AML-193 (cell line): ENCODE results near the gene WDR70.
"Not testable (repeated sequence)": the region's sequence is repeated elsewhere in the genome, so short reads cannot be mapped to it uniquely, and the experiment has no call there.

Experiments
- DNase-seq, 2 experiments: peaks; one replicate each; lab custom pipeline; 2025; lab: John Stamatoyannopoulos, UW

WDR70 gene

DNA sequence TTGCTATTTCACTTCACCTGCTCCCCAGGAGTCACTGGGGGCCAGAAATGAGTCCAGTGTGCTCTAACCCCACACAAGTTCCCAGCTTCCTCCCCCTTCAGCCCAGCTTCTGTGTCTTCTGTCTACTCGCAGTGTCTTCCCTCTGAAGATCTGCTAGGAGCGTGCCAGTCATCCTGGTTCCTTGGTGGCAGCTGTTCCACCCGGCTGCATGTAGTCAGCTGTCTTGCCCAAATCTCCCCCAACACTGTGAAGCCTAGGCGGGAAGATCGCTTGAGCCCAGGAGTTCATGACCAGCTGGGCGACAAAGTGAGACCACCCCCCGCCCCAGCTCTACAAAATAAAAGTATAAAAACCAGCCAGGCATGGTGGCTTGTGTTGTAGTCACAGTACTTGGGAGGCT, 306.7 kb downstream of the WDR70 start:
- DNase-seq = no peak

DNA sequence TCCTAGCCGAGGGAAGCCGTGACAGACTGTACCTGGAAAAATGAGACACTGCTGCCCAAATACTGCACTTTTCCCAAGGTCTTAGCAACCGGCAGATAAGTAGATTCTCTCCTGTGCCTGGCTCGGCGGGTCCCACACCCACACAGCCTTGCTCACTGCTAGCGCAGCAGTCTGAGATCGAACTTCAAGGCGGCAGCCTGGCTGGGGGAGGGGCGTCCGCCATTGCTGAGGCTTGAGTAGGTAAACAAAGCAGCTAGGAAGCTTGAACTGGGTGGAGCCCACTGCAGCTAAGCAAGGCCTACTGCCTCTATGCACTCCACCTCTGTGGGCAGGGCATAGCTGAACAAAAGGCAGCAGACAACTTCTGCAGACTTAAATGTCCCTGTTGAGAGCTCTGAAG, 309.8 kb downstream of the WDR70 start:
- DNase-seq = not testable (repeated sequence)

DNA sequence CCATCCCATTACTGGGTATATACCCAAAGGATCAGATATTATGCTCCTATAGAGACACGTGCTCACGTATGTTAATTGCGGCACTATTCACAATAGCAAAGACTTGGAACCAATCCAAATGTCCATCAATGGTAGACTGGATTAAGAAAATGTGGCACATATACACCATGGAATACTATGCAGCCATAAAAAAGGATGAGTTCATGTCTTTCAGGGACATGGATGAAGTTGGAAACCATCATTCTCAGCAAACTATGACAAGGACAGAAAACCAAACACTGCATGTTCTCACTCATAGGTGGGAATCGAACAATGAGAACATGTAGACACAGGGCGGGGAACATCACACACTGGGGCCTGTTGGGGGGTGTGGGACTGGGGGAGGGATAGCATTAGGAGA, 315.2 kb downstream of the WDR70 start:
- not testable (repeated sequence) for DNase-seq

DNA sequence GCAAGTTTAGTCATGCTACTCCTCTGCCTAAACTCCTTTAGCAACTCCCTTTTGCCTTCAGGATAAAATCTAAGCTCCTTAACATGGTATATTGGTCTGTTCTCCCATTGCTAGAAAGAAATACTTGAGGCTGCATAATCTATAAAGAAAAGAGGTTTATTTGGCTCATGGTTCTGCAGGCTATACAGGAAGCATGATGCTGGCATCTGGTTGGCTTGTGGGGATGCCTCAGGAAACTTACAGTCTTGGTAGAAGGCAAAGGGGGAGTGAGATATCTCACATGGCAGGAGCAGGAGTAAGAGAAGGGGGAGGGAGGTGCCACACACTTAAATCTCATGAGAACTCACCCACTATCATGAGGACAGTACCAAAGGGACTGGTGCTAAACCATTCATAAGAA, 315.7 kb downstream of the WDR70 start:
- no peak for DNase-seq

DNA sequence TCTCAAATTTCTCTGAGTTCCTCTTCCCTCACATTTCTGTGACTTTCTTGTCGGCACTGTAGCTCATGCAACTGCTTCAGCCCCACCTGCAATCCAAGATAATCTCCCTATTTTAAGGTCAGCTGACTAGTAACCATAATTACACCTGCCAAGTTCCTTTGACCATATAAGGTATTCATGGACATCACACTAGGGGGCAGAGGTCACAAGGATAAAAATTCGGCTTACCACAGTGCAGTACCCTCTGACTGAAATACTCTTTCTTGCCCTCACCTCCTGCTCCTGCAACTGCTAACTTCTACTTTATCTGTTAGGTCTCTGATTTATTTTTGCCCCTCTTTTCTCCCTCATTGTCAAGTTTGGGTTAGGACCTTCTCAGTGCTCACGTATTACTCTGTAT, 316.5 kb downstream of the WDR70 start:
- no peak for DNase-seq

DNA sequence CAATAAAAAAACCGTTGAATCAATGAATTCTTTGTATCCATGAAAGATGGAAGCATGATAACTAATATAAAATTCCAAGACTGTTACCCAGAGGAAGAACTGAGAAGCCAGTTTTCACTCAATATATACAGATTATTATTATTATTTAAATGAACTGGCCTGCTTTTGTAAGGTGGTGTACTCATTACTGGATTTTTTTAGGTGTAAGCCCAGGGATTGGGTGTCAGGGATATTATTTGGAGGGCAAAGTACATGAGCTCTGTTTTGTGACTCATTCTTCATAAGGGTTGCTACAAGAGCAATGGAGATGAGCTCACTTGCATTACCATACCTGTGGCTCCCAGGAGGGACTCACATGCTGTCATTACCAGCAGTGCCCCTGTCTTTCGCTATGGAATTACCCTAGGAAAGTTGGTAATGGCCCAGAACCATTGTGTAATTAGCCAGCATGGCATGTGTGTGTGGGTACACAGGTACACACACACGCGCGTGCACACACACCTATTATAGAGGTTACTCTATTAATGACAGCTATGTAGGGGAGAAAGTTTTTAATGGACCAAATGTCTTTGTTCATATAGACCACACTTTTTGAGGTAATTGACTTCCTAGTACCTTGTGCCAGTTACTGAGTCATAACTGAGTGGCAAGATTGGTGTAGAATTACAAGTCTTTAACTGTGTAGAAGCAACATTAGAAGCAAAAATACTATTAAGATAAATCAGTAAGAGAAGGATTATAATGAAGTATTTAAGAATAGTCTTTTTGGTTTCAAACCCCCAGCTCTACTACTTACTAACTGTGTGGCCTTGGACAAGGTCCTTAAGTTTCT, 317.3 kb downstream of the WDR70 start:
- DNase-seq = no peak

DNA sequence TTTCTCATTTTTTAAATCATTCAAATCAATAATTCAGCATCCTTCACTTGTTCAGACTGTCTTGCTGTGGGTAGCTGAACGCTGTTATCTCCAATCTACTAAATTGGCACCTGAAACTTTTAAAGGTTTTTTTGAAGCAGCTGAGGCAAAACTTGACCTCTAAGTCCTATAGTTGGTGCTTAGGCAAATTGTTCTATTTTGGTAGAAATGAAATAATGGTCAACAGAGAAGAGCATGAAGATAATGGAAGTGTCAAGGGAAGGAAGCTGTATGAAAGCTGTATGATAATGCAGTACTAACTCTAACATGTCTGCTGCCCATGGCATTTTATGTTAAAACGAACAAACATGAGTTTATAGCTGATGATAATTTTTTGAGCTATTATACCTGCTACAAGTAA, 322.8 kb downstream of the WDR70 start:
- DNase-seq = no peak

DNA sequence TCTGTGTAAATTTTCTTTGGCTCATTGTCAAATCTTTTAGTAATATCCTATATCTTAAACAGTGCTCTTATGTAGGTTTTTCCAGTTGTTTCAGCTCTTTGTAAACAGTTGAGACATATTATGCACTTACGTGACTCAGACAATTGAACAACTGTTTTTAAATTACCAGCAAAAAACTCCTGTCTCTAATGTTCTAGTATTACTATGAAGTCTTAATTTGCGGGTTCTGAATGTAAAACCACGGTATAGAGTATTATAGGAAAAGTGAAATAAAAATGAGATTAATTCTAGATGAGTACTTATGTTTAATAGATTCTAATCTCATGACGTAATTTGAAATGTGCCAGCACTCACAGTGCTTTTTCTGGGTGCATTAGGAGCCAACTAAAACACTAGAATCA, 324.7 kb downstream of the WDR70 start:
- DNase-seq = no peak

DNA sequence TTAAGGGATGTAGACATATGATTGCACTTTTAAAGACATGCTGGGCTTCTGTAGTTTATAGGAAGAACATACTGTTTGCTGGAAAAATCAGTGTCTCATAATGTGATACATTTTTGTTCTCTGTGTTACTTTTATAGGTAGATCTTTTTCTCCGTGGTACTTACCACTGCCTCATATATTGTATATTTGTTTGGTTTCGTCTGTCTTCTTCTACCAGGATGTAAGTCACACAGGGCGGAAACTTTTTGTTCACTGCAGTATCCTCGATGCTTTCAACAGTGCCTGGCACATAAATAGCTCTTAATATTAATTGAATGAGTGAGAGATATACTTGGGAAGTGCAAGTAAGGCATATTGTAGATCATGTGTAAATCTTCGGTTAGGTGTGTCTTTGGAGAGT, 325.3 kb downstream of the WDR70 start:
- DNase-seq = no peak

DNA sequence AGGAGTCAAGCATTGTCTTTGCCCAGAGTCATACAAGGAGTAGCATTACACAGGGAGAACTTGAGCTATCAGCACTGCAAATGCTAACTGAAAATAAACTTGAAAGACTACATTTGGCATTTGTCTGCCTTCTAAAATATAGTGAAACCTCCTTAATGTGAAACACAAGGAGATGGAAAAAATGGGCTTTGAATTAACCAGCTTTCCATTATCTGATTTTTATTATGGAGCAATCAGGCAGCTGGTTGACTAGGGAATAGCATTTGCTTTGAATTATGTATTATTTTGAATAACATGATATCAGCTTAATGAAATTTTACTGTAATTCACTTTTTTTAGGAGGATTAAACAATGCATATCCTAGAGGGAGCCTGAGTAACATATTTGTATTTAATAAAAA, 329.9 kb downstream of the WDR70 start:
- DNase-seq = no peak

DNA sequence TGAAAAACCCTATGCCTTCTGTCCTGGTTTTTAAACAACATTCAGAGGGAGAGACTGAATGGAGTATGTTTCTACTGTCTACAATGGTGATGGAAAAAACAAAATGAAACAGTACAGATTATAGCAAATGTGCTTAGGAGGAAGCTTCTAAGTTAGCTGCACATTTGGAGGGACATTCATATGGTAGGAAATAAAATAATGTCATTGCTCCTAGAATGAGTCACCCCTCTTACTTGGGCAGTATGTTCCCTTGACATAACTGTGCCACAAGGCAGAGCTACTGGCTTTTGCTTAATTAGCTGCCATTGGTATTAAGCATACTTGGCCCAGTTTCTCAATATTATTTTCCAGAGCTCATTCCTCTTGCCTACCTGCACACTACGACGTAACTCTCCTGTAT, 331.8 kb downstream of the WDR70 start:
- DNase-seq = no peak

DNA sequence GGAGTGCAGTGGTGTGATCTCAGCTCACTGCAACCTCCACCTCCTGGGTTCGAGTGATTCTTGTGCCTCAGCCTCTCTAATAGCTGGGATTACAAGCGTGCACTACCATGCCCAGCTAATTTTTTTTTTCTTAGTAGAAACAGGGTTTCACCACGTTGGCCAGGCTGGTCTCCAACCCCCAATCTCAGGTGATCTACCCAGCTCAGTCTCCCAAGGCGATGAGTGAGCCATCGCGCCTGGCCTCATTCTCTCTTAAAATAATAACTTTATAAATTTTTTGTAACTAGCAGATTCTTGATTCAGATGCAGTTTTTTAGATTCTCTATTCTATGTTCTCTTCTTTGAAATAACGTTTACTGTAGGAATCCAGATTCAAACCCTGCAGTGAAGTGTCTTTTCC, 333.6 kb downstream of the WDR70 start:
- DNase-seq = no peak

DNA sequence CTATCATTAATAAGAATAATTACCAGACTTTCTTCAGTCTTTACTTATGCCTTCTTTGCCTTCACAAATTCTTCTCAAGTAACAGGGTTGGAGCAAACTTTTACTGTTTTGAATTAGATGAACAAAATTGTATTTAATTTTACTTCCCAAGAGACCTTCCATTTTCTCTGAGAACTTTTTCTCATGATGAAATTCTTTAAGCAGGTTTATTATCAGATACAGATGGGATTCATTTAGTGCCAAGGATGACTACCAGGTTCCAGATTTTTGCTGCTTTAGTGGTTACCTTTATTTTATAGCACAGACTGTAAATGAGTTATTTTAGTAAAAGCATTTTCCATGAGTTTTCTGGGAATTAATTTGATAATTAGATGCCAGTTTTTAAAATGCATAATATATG, 335.6 kb downstream of the WDR70 start:
- DNase-seq = no peak

DNA sequence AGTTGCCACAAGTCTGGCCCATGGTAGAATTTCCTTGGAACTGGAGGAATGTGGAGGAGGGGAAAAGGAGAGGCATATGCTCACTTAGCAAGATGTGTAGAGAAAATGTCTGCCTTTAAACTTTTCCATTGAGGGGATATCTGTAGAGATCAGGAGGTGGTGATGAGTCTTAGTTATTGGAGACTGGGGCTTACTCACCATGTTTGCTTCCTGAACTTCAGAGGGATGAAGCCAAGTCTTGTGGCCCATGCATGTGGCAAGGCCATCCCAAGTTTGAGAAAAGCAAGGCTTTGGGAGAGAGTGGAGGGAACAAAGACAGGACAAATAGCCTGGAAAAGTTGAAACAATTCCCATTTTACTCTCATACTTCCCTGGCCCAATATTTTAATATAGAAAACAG, 336.2 kb downstream of the WDR70 start:
- no peak for DNase-seq

DNA sequence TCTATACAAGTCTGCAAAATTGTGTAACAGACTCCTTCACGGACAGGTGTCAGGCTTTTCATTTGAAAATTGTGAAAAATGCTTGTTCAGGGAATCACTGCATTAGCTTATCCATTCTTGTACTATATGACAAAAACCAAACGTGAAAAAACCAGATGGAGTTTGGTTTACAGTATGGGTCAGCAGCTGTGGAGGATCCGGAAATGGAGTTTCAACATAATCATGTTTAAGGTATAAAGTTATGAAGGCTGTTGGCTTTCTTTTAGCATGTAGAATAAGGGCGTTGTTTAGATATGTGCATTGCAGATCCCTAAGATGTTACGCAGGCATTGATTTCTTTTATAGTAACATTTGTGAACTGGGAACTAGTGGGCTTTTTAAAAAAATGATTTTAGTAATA, 336.9 kb downstream of the WDR70 start:
- DNase-seq = no peak

DNA sequence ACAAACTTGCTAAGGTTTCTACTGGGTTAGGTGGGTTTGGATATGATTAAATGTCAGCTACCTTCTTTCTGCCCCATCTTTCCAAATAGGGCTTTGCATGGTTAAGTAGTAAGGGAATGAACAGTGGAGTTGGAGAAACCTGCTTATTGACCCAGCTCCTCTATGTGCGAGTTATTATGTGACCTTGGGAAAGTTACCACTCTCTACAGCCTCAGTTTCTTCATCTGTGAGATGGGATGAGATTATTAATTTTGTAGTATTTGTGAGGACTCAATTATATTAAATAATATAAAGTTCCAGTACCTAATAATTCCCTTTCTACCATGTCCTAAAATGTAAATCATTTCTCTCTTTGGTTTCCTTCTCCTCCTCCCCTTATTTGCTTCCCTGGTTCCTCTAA, 337.3 kb downstream of the WDR70 start:
- no peak for DNase-seq

DNA sequence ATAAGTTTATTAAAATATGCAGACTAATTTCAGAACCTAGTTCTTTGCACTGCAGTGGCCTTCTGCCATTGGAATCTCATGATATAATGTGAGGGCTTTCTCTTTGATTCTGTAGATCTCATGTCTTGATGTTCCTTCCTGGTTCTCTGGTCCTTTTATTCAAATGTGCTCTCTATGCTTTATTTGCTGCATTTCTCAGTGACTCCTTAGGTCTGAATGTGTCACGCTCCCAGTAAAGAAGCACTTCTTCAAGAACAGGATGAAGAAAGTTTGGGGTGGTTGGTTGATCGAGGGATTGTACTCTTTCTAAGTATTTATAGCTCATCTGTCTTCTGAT, 338.1 kb downstream of the WDR70 start:
- no peak for DNase-seq

DNA sequence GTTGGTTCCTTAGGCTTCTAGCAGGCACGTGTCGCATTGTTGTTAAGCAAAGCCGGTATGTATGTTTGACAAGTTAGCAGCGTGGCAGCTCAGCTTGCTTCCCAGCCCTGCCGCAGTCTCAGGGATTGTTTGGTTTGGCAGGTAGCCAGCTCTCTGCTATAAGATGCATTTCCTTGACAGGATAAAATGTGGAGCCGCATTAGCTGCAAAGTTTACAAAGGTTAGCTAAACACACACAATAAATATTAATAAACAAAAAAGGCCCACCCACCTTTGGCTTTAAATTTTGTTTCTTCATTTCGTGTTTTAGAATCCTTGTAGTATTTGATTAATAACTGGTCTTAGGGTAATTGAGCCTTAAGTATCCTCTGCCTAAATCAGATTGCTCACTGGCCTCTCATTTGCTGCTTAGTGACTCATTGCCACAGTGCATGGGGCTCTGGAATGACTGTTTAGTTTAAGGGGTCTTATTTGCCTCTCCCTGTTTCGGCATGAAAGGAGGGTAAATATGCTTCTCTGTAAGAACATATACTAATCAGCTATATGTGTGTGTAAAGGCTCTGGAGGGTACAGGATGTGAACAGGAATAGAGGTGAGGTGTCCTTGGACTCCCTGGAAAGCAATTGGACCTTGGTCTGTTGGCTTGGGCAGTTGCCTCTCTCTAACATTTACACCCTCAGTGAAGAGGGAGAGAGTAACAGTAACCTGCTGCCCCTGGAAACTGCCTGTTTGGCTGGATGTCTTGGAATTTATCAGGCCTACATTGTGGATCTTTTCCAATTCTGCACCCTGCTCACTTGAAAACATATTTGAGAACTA, 338.7 kb downstream of the WDR70 start:
- no peak for DNase-seq

DNA sequence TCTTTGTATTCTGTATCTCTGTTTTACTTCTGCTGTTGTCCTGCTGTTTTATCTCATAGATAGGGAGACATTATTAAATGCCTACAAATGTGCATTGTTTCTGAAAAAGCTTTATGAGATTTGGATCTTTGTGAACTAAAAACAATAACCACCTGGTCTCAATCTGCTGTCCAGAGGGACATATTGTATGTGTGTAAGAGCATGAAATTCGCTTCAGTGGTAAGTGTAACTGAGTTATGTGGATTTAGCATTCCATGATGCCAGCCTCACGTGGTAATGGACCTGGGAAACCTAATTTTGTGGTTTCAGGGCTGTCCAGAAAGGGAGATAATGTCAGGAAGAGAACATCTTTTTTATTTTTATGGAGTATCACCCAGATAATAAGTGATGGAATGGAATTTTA, 341.4 kb downstream of the WDR70 start:
- no peak for DNase-seq

DNA sequence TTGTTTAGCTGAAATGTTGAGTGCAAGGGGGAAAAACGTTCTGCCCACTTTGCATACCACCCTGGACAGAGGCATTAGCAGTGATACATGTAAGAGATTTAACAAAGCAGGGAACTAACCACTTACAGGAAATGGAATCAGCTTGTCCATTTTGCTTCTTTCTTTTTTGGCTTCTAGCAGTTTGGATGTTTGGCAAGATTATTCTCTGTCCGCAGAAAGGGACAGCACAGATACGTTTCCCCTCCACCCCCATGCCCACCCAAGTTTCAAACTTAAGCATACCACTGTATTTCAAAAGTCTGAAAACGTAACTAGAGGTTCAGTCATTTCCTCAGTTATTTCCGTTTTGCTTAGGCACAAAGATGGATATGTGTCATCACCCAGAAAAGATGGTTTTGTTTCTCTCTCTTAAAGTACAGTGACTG, 342.3 kb downstream of the WDR70 start:
- peak; percentile 15 to 23 for DNase-seq

DNA sequence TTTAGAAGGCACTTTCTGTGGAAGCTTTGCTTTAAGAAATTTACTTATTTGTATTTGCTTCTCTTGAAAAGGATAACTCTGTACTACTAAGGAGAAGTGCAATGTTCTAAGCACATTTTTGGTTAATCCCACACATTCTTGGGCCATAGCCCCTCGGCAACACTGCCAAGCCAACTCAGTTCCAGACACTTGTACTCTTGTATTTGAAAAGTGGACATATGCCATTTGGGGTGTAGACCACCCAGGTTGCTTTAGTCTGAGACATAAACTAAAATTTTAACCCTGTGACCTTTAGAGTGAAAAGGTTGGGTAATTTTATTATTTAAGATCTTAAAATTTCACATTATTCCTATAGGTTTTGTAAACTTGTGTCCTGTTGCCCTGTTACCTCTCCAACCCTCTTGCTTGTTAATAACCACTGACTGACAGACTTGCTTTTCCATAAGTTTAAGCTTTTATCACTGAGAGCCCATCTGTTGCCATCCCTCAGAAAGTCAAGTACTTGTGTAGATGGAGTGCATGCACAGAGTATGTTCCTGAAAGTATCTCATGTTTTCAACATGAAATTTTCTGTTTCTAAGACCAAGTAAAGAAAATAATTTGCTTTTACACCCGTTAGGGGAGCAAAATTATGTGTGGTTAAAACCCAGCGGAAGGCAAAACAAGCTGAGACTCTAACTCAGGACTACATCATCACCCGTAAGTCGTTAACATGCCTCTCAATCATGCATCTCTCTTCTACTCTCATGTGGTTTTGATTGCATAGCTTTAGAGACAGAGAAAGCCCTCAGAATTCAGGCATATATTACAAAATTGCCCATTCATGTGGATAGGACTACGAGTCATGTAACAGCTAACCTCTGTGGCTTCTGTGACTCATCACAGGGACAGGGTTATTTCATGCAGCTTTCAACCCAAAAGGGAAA, 343.4 kb downstream of the WDR70 start:
- DNase-seq = peak; percentile 80 to 89

DNA sequence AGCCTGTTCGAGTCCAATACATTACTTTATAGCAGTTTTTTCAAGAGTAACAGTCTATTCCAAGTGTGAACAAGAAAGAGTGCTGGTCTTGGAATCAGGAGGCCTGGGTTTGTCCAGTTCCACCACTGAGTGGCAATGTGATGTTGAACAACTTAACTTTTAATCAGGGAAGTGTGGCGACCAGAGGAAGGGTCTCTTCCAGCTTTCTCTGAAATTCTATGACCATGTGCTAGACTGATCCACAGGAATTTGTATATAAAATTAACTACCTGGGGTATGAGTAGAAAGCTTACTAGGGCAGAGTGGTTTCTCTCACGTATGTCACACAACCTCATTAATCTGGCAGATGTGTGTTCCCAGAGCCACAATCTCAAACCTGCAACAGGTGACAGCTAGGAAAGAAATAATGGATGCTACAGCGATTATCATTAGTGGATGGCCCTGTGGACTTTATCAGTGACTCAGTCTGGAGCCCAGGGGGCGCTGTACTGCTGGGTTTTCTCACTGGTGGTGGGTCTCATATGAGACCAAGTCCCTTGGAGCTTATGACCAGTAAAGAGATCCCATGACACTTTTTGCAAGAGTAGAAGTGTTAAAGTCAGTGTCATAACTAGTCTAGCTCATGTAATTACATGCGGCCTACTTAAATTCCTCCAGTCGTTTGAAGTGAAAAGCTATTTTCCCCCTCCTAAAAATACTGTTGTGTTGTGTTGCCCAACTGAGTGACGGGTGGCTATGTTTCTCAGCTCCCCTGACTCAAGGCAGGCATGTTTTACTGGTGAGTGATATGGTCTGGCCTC, 344.2 kb downstream of the WDR70 start:
- peak in 1 of 2 experiments; percentile 4 for DNase-seq
